ENCODE data around the gene DOP1A. TPM values are rescaled to one million over a fixed set of nuclear protein-coding genes. Genes with fewer than 3 reads are reported as not detected.

DOP1A gene
- total and polyA plus RNA-seq, 2 donors from 2014 or later: 5.1 to 31.6 TPM

DNA sequence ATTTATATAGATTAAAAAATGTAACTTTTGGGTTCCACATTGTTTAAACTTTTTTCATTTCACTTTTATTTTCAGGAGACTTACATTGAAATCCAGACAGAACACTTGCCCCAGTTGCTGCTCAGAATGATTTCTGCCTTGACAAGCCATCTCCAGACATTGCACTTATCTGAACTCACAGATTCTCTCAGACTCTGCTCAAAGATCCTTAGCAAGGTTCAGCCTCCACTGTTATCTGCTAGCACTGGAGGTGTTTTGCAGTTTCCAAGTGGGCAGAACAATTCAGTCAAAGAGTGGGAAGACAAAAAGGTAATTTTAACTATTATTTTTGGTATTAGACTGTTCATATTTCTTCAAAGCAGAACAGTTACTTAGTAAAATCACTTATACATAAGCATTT is 58.0 kb downstream of the DOP1A start:
- no peak overlapping the region for H3K27ac ChIP-seq (ENCODE audit: low read depth in 2 of 2, low read length in 2 of 2)
- TF ChIP-seq, protein P1, sequence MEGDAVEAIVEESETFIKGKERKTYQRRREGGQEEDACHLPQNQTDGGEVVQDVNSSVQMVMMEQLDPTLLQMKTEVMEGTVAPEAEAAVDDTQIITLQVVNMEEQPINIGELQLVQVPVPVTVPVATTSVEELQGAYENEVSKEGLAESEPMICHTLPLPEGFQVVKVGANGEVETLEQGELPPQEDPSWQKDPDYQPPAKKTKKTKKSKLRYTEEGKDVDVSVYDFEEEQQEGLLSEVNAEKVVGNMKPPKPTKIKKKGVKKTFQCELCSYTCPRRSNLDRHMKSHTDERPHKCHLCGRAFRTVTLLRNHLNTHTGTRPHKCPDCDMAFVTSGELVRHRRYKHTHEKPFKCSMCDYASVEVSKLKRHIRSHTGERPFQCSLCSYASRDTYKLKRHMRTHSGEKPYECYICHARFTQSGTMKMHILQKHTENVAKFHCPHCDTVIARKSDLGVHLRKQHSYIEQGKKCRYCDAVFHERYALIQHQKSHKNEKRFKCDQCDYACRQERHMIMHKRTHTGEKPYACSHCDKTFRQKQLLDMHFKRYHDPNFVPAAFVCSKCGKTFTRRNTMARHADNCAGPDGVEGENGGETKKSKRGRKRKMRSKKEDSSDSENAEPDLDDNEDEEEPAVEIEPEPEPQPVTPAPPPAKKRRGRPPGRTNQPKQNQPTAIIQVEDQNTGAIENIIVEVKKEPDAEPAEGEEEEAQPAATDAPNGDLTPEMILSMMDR (IDR thresholded peaks at IDR 0.05; ENCODE audit: borderline replicate concordance, extremely low read depth, insufficient read depth): no peak
- H3K4me3 ChIP-seq (ENCODE audit: low read length in 3 of 3): no peak overlapping the region
- intact Hi-C loops (cut with DNase I): no loop called here
- no peak for DNase-seq
- no peak for FAIRE-seq
- no peaks in the 10 kb centered on the region for H3K4me1 ChIP-seq (ENCODE audit: control insufficient read depth in 2 of 3, insufficient read depth in 2 of 3, low read depth in 1 of 3, low read length in 3 of 3)
- no peaks in the 10 kb centered on the region for H3K27me3 ChIP-seq (ENCODE audit: control insufficient read depth, insufficient read depth, low read length)
- H3K36me3 ChIP-seq (ENCODE audit: control insufficient read depth in 2 of 3, insufficient read depth in 3 of 3, low read length in 3 of 3): peaks cover 9 to 68% (median 31%) of the 10 kb centered on the region in 3 donors
- no peaks in the 10 kb centered on the region for H3K9me3 ChIP-seq (ENCODE audit: control insufficient read depth in 2 of 3, insufficient read depth in 1 of 3, low read length in 3 of 3)
- no peak overlapping the region for H3K9ac ChIP-seq (ENCODE audit: low read length in 3 of 3)

DNA sequence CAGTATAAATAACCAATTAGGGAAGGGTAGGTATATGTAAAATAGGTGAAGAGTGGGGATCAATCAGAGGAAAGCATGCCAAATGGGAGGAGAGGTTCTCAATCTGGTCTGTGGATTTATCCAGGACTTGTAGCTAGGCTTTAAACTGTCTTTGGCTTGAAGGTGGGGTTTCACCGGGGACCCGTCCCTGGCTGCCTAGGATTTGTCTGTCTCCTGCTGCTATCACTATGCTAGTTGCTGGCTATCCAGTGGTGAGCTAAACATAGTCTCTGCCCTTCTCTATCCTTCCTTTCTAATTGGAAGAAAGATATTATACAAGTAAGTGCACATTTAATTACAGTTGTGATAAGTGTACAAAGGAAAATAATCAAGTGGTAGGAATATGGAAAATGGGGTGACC is 58.8 kb downstream of the DOP1A start:
- H3K27ac ChIP-seq (ENCODE audit: low read depth in 2 of 2, low read length in 2 of 2): no peak overlapping the region
- no peaks in the 10 kb centered on the region for H3K9me3 ChIP-seq (ENCODE audit: control insufficient read depth in 2 of 3, insufficient read depth in 1 of 3, low read length in 3 of 3)
- no peaks in the 10 kb centered on the region for H3K27me3 ChIP-seq (ENCODE audit: control insufficient read depth, insufficient read depth, low read length)
- TF ChIP-seq, protein P1 (IDR thresholded peaks at IDR 0.05; ENCODE audit: borderline replicate concordance, extremely low read depth, insufficient read depth): no peak
- H3K4me1 ChIP-seq (ENCODE audit: control insufficient read depth in 2 of 3, insufficient read depth in 2 of 3, low read depth in 1 of 3, low read length in 3 of 3): no peaks in the 10 kb centered on the region
- intact Hi-C loops (cut with DNase I): no loop called here
- H3K36me3 ChIP-seq (ENCODE audit: control insufficient read depth in 2 of 3, insufficient read depth in 3 of 3, low read length in 3 of 3): peaks cover 9 to 62% (median 31%) of the 10 kb centered on the region in 3 donors
- FAIRE-seq: no peak
- no peak overlapping the region for H3K4me3 ChIP-seq (ENCODE audit: low read length in 3 of 3)
- H3K9ac ChIP-seq (ENCODE audit: low read length in 3 of 3): no peak overlapping the region
- no peak for DNase-seq

DNA sequence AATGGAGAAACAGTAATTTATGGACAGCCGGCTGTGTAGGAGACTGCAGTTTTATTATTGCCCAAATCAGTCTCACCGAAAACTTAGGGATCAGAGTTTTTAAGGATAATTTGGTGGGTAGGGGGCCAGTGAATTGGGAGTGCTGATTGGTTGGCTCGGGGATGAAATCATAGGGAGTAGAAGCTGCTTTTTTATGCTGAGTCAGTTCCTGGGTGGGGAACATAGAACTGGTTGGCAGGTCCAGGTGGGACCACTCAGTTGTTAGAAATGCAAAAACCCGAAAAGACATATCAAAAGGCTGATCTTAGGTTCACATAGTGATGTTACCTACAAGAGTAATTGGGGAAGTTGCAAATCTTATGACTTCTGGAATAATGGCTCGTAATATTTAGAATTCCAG is 59.3 kb downstream of the DOP1A start:
- Histone ChIP-seq H3K4me3 (ENCODE audit: low read length in 3 of 3) (no peak overlapping the region), H3K9me3 (ENCODE audit: control insufficient read depth in 2 of 3, insufficient read depth in 1 of 3, low read length in 3 of 3) (no peaks in the 10 kb centered on the region), H3K27ac (ENCODE audit: low read depth in 2 of 2, low read length in 2 of 2) (no peak overlapping the region), H3K27me3 (ENCODE audit: control insufficient read depth, insufficient read depth, low read length) (no peaks in the 10 kb centered on the region), H3K9ac (ENCODE audit: low read length in 3 of 3) (no peak overlapping the region), H3K36me3 (ENCODE audit: control insufficient read depth in 2 of 3, insufficient read depth in 3 of 3, low read length in 3 of 3) (peaks cover 9 to 64% (median 31%) of the 10 kb centered on the region in 3 donors), H3K4me1 (ENCODE audit: control insufficient read depth in 2 of 3, insufficient read depth in 2 of 3, low read depth in 1 of 3, low read length in 3 of 3) (no peaks in the 10 kb centered on the region)
- DNase-seq: no peak
- TF ChIP-seq, protein P1 (IDR thresholded peaks at IDR 0.05; ENCODE audit: borderline replicate concordance, extremely low read depth, insufficient read depth): no peak
- no peak for FAIRE-seq
- intact Hi-C loops (cut with DNase I): no loop called here

DNA sequence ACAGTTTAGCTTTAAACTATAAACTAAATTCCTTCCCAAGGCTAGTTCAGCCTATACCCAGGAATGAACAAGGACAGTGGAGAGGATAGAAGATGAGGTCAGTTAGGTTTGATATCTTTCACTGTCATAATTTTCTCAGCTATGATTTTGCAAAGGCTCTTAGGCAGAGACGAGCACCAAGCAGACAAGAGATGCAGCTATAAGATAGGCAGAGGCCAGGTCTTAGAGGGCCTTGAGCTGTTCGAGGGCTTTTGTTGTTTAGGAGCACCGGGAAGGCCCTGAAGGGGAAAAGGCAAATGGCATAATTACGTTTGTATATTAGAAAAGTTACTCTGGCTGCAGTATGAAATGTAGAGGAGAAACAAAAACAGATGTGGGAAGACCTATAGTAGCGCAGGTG is 59.8 kb downstream of the DOP1A start:
- DNase-seq: no peak
- H3K9ac ChIP-seq (ENCODE audit: low read length in 3 of 3): no peak overlapping the region
- FAIRE-seq: no peak
- H3K27me3 ChIP-seq (ENCODE audit: control insufficient read depth, insufficient read depth, low read length): no peaks in the 10 kb centered on the region
- TF ChIP-seq, protein P1 (IDR thresholded peaks at IDR 0.05; ENCODE audit: borderline replicate concordance, extremely low read depth, insufficient read depth): no peak
- H3K4me3 ChIP-seq (ENCODE audit: low read length in 3 of 3): no peak overlapping the region
- H3K9me3 ChIP-seq (ENCODE audit: control insufficient read depth in 2 of 3, insufficient read depth in 1 of 3, low read length in 3 of 3): no peaks in the 10 kb centered on the region
- H3K4me1 ChIP-seq (ENCODE audit: control insufficient read depth in 2 of 3, insufficient read depth in 2 of 3, low read depth in 1 of 3, low read length in 3 of 3): no peaks in the 10 kb centered on the region
- H3K36me3 ChIP-seq (ENCODE audit: control insufficient read depth in 2 of 3, insufficient read depth in 3 of 3, low read length in 3 of 3): peaks cover 9 to 59% (median 31%) of the 10 kb centered on the region in 3 donors
- intact Hi-C loops (cut with DNase I): no loop called here
- no peak overlapping the region for H3K27ac ChIP-seq (ENCODE audit: low read depth in 2 of 2, low read length in 2 of 2)
